Neural cell (in vitro differentiated cells): Measurements from ENCODE around the gene CCDC86. TPM values are rescaled to one million over a fixed set of nuclear protein-coding genes. Genes with fewer than 3 reads are reported as not detected.

Experiments
- H2AFZ ChIP-seq: fragments of 200-600, 300-800 bp; sonication (generic), shearing (Covaris generic); 2 replicates; pipeline ENCODE4 v1.6.0; 2014; ENCODE audit warnings: low read depth, mild to moderate bottlenecking, antibody characterized with exemption, low read length, moderate library complexity
- H3F3A ChIP-seq: fragments of 200-600 bp; shearing (Covaris generic); 2 replicates; pipeline ENCODE4 v1.6.1; 2016; ENCODE audit warnings: mild to moderate bottlenecking, moderate library complexity, mixed read lengths, antibody characterized with exemption, low read length; ENCODE audit not compliant: insufficient read depth, poor library complexity, severe bottlenecking
- H3K27ac ChIP-seq: fragments of 200-600, 300-800 bp; sonication (generic), shearing (Covaris generic); 2 replicates; pipeline ENCODE4 v1.5.1; 2014; ENCODE audit warnings: mild to moderate bottlenecking, low read length, moderate library complexity
- H3K27me3 ChIP-seq: fragments of 300-800, 200-600 bp; sonication (generic), shearing (Covaris generic); 2 replicates; pipeline ENCODE4 v1.6.0; 2014; ENCODE audit warnings: mild to moderate bottlenecking, low read depth, low read length, moderate library complexity; ENCODE audit not compliant: insufficient read depth
- H3K36me3 ChIP-seq: fragments of 300-800, 200-600 bp; sonication (generic), shearing (Covaris generic); 2 replicates; pipeline ENCODE4 v1.5.1; 2014; ENCODE audit warnings: mild to moderate bottlenecking, antibody characterized with exemption, low read length, moderate library complexity; ENCODE audit not compliant: insufficient read depth
- H3K4me2 ChIP-seq: fragments of 300-800, 200-600 bp; sonication (generic), shearing (Covaris generic); 2 replicates; pipeline ENCODE4 v1.6.0; 2014; ENCODE audit warnings: mild to moderate bottlenecking, low read length
- H3K4me3 ChIP-seq: fragments of 300-800, 200-600 bp; sonication (generic), shearing (Covaris generic); 2 replicates; pipeline ENCODE4 v1.5.1; 2014; ENCODE audit warnings: mild to moderate bottlenecking, low read length, moderate library complexity
- H3K79me2 ChIP-seq: fragments of 200-600 bp; shearing (Covaris generic); replicated peaks from 2 replicates; pipeline ENCODE4 v1.6.0; 2014; ENCODE audit warnings: mild to moderate bottlenecking, low read length, moderate library complexity; ENCODE audit not compliant: insufficient read depth
- H3K9ac ChIP-seq: fragments of 300-800, 200-600 bp; sonication (generic), shearing (Covaris generic); 2 replicates; pipeline ENCODE4 v1.6.1; 2016; ENCODE audit warnings: mild to moderate bottlenecking, low read length, mixed read lengths
- H3K9me2 ChIP-seq: fragments of 200-600 bp; shearing (Covaris generic); 2 replicates; pipeline ENCODE4 v1.6.1; 2016; ENCODE audit warnings: mild to moderate bottlenecking, low read length, mixed read lengths; ENCODE audit not compliant: insufficient read depth
- H3K9me3 ChIP-seq: fragments of 200-600, 300-800 bp; sonication (generic), shearing (Covaris generic); 2 replicates; pipeline ENCODE4 v1.6.1; 2016; ENCODE audit warnings: mild to moderate bottlenecking, mixed run types, low read length, moderate library complexity, mixed read lengths
- H4K20me1 ChIP-seq: fragments of 200-600 bp; shearing (Covaris generic); 2 replicates; pipeline ENCODE4 v1.6.1; 2016; ENCODE audit warnings: mild to moderate bottlenecking, mixed run types; ENCODE audit not compliant: insufficient read depth
- EP300 ChIP-seq: fragments of 450-650 bp; conservative IDR thresholded peaks from 2 replicates; pipeline ENCODE4 v1.6.1; 2014; ENCODE audit warnings: antibody characterized with exemption, mild to moderate bottlenecking, moderate library complexity; ENCODE audit not compliant: poor library complexity, severe bottlenecking
- EZH2 ChIP-seq: fragments of 200-600, 300-800 bp; shearing (Covaris generic), sonication (generic); IDR thresholded peaks from 2 replicates; pipeline ENCODE4 v1.6.1; 2014; ENCODE audit warnings: antibody characterized with exemption, low read length, borderline replicate concordance, mild to moderate bottlenecking; ENCODE audit not compliant: insufficient read depth, poor library complexity, severe bottlenecking
- MXI1 ChIP-seq: fragments of 450-650 bp; conservative IDR thresholded peaks from 2 replicates; pipeline ENCODE4 v1.6.1; 2014; ENCODE audit warnings: antibody characterized with exemption, mild to moderate bottlenecking; ENCODE audit not compliant: poor library complexity, severe bottlenecking
- POLR2AphosphoS5 ChIP-seq: IDR thresholded peaks from 2 replicates; pipeline ENCODE4 v1.6.1; 2012
- RAD21 ChIP-seq: fragments of 450-650 bp; conservative IDR thresholded peaks from 2 replicates; pipeline ENCODE4 v1.6.1; 2014; ENCODE audit warnings: antibody characterized with exemption, mild to moderate bottlenecking, moderate library complexity
- SMC3 ChIP-seq: fragments of 450-650 bp; conservative IDR thresholded peaks from 2 replicates; pipeline ENCODE4 v1.6.1; 2014; ENCODE audit warnings: antibody characterized with exemption, mild to moderate bottlenecking, moderate library complexity; ENCODE audit not compliant: poor library complexity
- TAF1 ChIP-seq: IDR thresholded peaks from 2 replicates; pipeline ENCODE4 v1.6.1; 2012; ENCODE audit warnings: low read depth
- polyA plus RNA-seq: library from polyadenylated mRNA; depleted of rRNA; stranded (reverse); fragments of >200 nt; gene quantifications from 2 replicates; pipeline ENCODE4 v1.2.3, GENCODE V29; 2014
- TF ChIP-seq, protein P1 (sequence below): IDR thresholded peaks from 2 replicates; pipeline ENCODE4 v1.6.1; 2012; ENCODE audit warnings: borderline replicate concordance
- TF ChIP-seq, protein P2 (sequence below): fragments of 450-650 bp; IDR thresholded peaks from 2 replicates; pipeline ENCODE4 v1.5.1; 2014; ENCODE audit warnings: antibody characterized with exemption, mild to moderate bottlenecking, moderate library complexity; ENCODE audit not compliant: poor library complexity, severe bottlenecking

Gene CCDC86
- polyA plus RNA-seq, 1 donor from 2014 or later: 0.16 TPM

DNA sequence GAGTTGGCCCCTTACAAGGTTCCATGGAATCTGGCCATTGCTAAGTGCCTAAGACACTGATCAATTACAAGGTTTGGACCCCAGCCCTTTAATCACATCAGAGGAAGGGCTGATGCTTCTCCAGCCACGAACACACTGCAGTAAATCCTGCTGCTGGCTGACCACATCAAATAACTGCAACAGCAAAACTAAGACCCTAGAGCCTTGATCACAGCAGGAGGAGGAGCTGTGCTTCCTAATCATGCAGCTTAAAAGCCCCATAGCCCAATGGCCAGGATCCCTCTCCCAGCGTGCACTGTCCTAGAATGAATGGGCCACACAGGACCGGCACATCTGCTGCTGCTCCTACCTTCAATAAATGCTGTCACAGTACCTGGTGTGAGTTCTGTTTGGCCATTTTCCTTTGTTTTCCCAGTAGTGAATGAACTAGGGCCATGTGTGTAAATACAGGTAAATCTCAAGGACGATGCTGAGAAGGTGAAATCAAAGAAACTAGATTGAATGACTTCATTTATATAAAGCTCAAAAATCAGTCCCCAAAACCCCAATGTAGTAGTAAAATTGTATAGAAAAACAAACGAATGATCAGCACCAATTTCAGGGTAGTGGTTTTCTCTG is 38.2 kb downstream of the CCDC86 start:
- Histone ChIP-seq H3K9ac (no peak overlapping the region), H4K20me1 (no peaks in the 10 kb centered on the region), H3K27ac (no peak overlapping the region), H3K9me3 (no peaks in the 10 kb centered on the region), H2AFZ (no peak overlapping the region), H3F3A (no peaks in the 10 kb centered on the region), H3K4me3 (no peak overlapping the region), H3K4me2 (no peak overlapping the region), H3K9me2 (no peaks in the 10 kb centered on the region), H3K79me2 (no peaks in the 10 kb centered on the region), H3K36me3 (no peaks in the 10 kb centered on the region), H3K27me3 (no peaks in the 10 kb centered on the region)
- TF ChIP-seq, protein P1, sequence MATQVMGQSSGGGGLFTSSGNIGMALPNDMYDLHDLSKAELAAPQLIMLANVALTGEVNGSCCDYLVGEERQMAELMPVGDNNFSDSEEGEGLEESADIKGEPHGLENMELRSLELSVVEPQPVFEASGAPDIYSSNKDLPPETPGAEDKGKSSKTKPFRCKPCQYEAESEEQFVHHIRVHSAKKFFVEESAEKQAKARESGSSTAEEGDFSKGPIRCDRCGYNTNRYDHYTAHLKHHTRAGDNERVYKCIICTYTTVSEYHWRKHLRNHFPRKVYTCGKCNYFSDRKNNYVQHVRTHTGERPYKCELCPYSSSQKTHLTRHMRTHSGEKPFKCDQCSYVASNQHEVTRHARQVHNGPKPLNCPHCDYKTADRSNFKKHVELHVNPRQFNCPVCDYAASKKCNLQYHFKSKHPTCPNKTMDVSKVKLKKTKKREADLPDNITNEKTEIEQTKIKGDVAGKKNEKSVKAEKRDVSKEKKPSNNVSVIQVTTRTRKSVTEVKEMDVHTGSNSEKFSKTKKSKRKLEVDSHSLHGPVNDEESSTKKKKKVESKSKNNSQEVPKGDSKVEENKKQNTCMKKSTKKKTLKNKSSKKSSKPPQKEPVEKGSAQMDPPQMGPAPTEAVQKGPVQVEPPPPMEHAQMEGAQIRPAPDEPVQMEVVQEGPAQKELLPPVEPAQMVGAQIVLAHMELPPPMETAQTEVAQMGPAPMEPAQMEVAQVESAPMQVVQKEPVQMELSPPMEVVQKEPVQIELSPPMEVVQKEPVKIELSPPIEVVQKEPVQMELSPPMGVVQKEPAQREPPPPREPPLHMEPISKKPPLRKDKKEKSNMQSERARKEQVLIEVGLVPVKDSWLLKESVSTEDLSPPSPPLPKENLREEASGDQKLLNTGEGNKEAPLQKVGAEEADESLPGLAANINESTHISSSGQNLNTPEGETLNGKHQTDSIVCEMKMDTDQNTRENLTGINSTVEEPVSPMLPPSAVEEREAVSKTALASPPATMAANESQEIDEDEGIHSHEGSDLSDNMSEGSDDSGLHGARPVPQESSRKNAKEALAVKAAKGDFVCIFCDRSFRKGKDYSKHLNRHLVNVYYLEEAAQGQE: no peak
- TF ChIP-seq MXI1: no peak
- TF ChIP-seq, protein P2, sequence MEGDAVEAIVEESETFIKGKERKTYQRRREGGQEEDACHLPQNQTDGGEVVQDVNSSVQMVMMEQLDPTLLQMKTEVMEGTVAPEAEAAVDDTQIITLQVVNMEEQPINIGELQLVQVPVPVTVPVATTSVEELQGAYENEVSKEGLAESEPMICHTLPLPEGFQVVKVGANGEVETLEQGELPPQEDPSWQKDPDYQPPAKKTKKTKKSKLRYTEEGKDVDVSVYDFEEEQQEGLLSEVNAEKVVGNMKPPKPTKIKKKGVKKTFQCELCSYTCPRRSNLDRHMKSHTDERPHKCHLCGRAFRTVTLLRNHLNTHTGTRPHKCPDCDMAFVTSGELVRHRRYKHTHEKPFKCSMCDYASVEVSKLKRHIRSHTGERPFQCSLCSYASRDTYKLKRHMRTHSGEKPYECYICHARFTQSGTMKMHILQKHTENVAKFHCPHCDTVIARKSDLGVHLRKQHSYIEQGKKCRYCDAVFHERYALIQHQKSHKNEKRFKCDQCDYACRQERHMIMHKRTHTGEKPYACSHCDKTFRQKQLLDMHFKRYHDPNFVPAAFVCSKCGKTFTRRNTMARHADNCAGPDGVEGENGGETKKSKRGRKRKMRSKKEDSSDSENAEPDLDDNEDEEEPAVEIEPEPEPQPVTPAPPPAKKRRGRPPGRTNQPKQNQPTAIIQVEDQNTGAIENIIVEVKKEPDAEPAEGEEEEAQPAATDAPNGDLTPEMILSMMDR: no peak
- no peak for TF ChIP-seq EZH2
- TF ChIP-seq EP300: no peak
- TF ChIP-seq SMC3: no peak
- no peak for TF ChIP-seq RAD21
- no peak for TF ChIP-seq POLR2AphosphoS5
- no peak for TF ChIP-seq TAF1

DNA sequence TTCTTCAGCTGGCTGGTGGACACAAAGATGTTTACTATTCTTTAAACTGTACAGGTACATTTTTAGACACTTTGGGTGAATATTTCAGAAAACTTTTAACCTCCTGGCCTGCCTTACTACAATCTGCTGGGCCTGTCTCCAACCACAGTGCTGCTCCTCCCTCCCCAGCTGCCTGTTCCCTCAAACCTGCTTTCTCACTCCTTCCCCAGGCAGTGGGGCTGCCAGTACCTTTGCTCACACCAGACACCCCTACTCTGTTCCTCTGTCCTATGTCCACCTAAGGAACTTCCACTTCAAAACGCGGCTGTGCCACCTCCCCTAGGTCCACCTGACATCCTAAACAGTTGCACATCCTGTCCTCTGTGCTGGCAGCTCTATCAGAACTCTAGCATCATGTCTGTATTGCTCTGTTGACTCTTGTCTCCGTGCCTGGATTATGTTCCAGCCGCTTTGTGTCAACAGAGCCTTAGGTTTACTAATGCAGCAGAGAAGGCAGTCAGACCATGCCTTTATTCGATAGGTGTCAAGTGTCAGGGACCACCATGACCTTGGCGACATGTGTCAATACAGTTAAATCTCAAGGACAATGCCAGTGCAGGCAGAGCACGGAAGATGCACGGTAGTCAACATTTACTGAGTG is 38.9 kb downstream of the CCDC86 start:
- Histone ChIP-seq H3K9me2 (no peaks in the 10 kb centered on the region), H3K36me3 (no peaks in the 10 kb centered on the region), H3K79me2 (no peaks in the 10 kb centered on the region), H3K4me3 (no peak overlapping the region), H3K27ac (no peak overlapping the region), H3K9ac (no peak overlapping the region), H3K27me3 (no peaks in the 10 kb centered on the region), H3F3A (no peaks in the 10 kb centered on the region), H3K9me3 (no peaks in the 10 kb centered on the region), H2AFZ (no peak overlapping the region), H4K20me1 (no peaks in the 10 kb centered on the region), H3K4me2 (no peak overlapping the region)
- no peak for TF ChIP-seq MXI1
- TF ChIP-seq SMC3: no peak
- TF ChIP-seq, protein P1: no peak
- TF ChIP-seq EP300: no peak
- TF ChIP-seq POLR2AphosphoS5: no peak
- TF ChIP-seq EZH2: no peak
- TF ChIP-seq TAF1: no peak
- TF ChIP-seq RAD21: no peak
- TF ChIP-seq, protein P2: no peak
